SK-N-SH (cell line): ENCODE data around the gene PPP1R3G. TPM values are rescaled to one million over a fixed set of nuclear protein-coding genes. Genes with fewer than 3 reads are reported as not detected.

Source experiments
- CTCF ChIA-PET: fragments of 300-600, 350-600 bp; formaldehyde crosslinking; extraction: SDS; loops from one replicate; lab custom pipeline; 2021; lab: Yijun Ruan, JAX
- POLR2A ChIA-PET: fragments of 350-600 bp; sonication (Branson Sonifier 250); formaldehyde crosslinking; extraction: SDS; loops from one replicate; lab custom pipeline; 2020; ENCODE audit warnings: antibody characterized with exemption, inconsistent platforms; lab: Yijun Ruan, JAX
- DNase-seq: peaks from one replicate; pipeline ENCODE4 v3.0.0; 2012
- H2AFZ ChIP-seq: fragments of 200-600 bp; sonication (generic); 2 replicates; pipeline ENCODE4 v1.8.1; 2016; ENCODE audit warnings: antibody characterized with exemption, mild to moderate bottlenecking, low read depth
- H3F3A ChIP-seq: fragments of 200-600 bp; sonication (generic); replicated peaks from 2 replicates; pipeline ENCODE3; 2016; ENCODE audit warnings: antibody characterized with exemption, mild to moderate bottlenecking; ENCODE audit not compliant: insufficient read depth
- H3K27ac ChIP-seq, 2 experiments: fragments of 200-500 bp in 1 of 2; fragments of 200-600 bp in 1 of 2; sonication (Bioruptor generic) in 1 of 2; sonication (generic), shearing (Covaris generic) in 1 of 2; 2 replicates each; pipeline versions ENCODE4 v1.5.1 to v1.6.1; 2014 to 2016; ENCODE audit warnings: low read depth in 2 of 2, inconsistent platforms in 1 of 2, low read length in 1 of 2, mild to moderate bottlenecking in 1 of 2, mixed read lengths in 1 of 2
- H3K27me3 ChIP-seq: fragments of 200-600 bp; sonication (generic), shearing (Covaris generic); 2 replicates; pipeline ENCODE4 v1.6.1; 2016; ENCODE audit warnings: mixed run types; ENCODE audit not compliant: insufficient read depth
- H3K36me3 ChIP-seq, 2 experiments: fragments of 200-500 bp in 1 of 2; fragments of 200-600 bp in 1 of 2; sonication (Bioruptor generic) in 1 of 2; sonication (generic) in 1 of 2; replicated peaks in 1 of 2; 2 replicates each; pipeline versions ENCODE3 to v1.5.1; 2014 to 2016; ENCODE audit warnings: low read length in 1 of 2, mild to moderate bottlenecking in 1 of 2; ENCODE audit not compliant: insufficient read depth in 2 of 2, control insufficient read depth in 1 of 2
- H3K4me1 ChIP-seq, 2 experiments: fragments of 200-500 bp in 1 of 2; fragments of 200-600 bp in 1 of 2; sonication (Bioruptor generic) in 1 of 2; sonication (generic), shearing (Covaris generic) in 1 of 2; 2 replicates each; pipeline versions ENCODE4 v1.5.1 to v1.6.1; 2014 to 2016; ENCODE audit warnings: low read depth in 1 of 2, low read length in 1 of 2, mixed run types in 1 of 2; ENCODE audit not compliant: insufficient read depth in 2 of 2, control insufficient read depth in 1 of 2
- H3K4me2 ChIP-seq: fragments of 200-600 bp; sonication (generic), shearing (Covaris generic); 2 replicates; pipeline ENCODE4 v1.6.1; 2017; ENCODE audit warnings: mixed run types
- H3K4me3 ChIP-seq, 2 experiments: fragments of 200-500 bp in 1 of 2; fragments of 200-600 bp in 1 of 2; sonication (Bioruptor generic) in 1 of 2; sonication (generic), shearing (Covaris generic) in 1 of 2; 2 replicates each; pipeline versions ENCODE4 v1.5.1 to v1.8.1; 2014 to 2016; ENCODE audit warnings: low read depth in 2 of 2, inconsistent platforms in 1 of 2, low read length in 1 of 2, mild to moderate bottlenecking in 1 of 2, mixed read lengths in 1 of 2, moderate library complexity in 1 of 2
- H3K79me2 ChIP-seq: fragments of 200-600 bp; sonication (generic); 2 replicates; pipeline ENCODE4 v1.8.1; 2017; ENCODE audit warnings: mild to moderate bottlenecking; ENCODE audit not compliant: insufficient read depth
- H3K9ac ChIP-seq: fragments of 200-600 bp; sonication (generic); 2 replicates; pipeline ENCODE4 v1.6.1; 2017; ENCODE audit warnings: mixed run types
- H3K9me2 ChIP-seq: fragments of 200-600 bp; sonication (generic); 2 replicates; pipeline ENCODE4 v1.6.1; 2017; ENCODE audit warnings: mixed run types
- H3K9me3 ChIP-seq: fragments of 200-600 bp; sonication (generic); 2 replicates; pipeline ENCODE4 v1.6.1; 2017; ENCODE audit warnings: mixed run types, mild to moderate bottlenecking, moderate library complexity
- H4K20me1 ChIP-seq: fragments of 200-600 bp; sonication (generic); 2 replicates; pipeline ENCODE4 v1.6.1; 2017; ENCODE audit warnings: mild to moderate bottlenecking, mixed run types; ENCODE audit not compliant: insufficient read depth
- CTCF ChIP-seq: fragments of 200-600 bp; sonication (generic); IDR thresholded peaks from 2 replicates; pipeline ENCODE4 v1.6.1; 2017; ENCODE audit warnings: antibody characterized with exemption, mild to moderate bottlenecking, moderate library complexity
- EZH2phosphoT487 ChIP-seq: fragments of 200-600 bp; sonication (generic); IDR thresholded peaks from 2 replicates; pipeline ENCODE4 v1.6.1; 2017; ENCODE audit warnings: low read depth, mixed run types, mild to moderate bottlenecking, antibody characterized with exemption, moderate library complexity, borderline replicate concordance
- FOSL2 ChIP-seq: IDR thresholded peaks from 2 replicates; pipeline ENCODE4 v1.4.0; 2012; ENCODE audit warnings: low read depth, mild to moderate bottlenecking, moderate library complexity, borderline replicate concordance
- NFIC ChIP-seq: IDR thresholded peaks from 2 replicates; pipeline ENCODE4 v1.4.0; 2012; ENCODE audit warnings: borderline replicate concordance
- POLR2AphosphoS5 ChIP-seq: IDR thresholded peaks from 2 replicates; pipeline ENCODE4 v1.6.1; 2012; ENCODE audit warnings: low read depth, low read length
- WGBS: methylation state at CpG from one replicate; pipeline ENCODE4 v1.1.6; 2017; ENCODE audit warnings: low lambda C conversion rate; 5-methylcytosine and 5-hydroxymethylcytosine counted together
- polyA plus RNA-seq, 3 experiments: library from polyadenylated mRNA; depleted of rRNA; stranded (reverse); fragments of >200 nt; gene quantifications; 2 replicates each; pipeline ENCODE4 v1.2.3, GENCODE V29; 2012
- TF ChIP-seq, protein P1 (sequence below): IDR thresholded peaks from 2 replicates; pipeline ENCODE4 v1.4.0; 2012; ENCODE audit warnings: low read depth
- TF ChIP-seq, protein P2 (sequence below): IDR thresholded peaks from 2 replicates; pipeline ENCODE4; 2012

Gene PPP1R3G
- polyA plus RNA-seq, 1 of the 3 experiments (the other 2 are of a cell fraction) = 0.10 TPM

GRCh38 chr6:5081182-5081581 is 4.0 kb upstream of the PPP1R3G start:
- TF ChIP-seq NFIC (no peak), CTCF (no peak)
- H2AFZ ChIP-seq = no peak overlapping the region
- H3K27ac ChIP-seq = no peak overlapping the region
- no peaks in the 10 kb centered on the region for H3F3A ChIP-seq
- H3K27me3 ChIP-seq = no peaks in the 10 kb centered on the region
- 75% methylated on average over 1 of the region's 3 CpGs for WGBS
- DNase-seq = no peak
- no peaks in the 10 kb centered on the region for H3K79me2 ChIP-seq
- no peaks in the 10 kb centered on the region for H4K20me1 ChIP-seq
- H3K9me3 ChIP-seq = no peaks in the 10 kb centered on the region
- no peaks in the 10 kb centered on the region for H3K36me3 ChIP-seq
- no peaks in the 10 kb centered on the region for H3K9me2 ChIP-seq
- no peak overlapping the region for H3K4me3 ChIP-seq
- ChIA-PET POLR2A (no interaction called here), CTCF (no interaction called here)
- peaks cover 0 to 8% of the 10 kb centered on the region in 2 experiments; a peak in 1 of 4 replicates for H3K4me1 ChIP-seq
- H3K9ac ChIP-seq = no peak overlapping the region
- no peak overlapping the region for H3K4me2 ChIP-seq

DNA sequence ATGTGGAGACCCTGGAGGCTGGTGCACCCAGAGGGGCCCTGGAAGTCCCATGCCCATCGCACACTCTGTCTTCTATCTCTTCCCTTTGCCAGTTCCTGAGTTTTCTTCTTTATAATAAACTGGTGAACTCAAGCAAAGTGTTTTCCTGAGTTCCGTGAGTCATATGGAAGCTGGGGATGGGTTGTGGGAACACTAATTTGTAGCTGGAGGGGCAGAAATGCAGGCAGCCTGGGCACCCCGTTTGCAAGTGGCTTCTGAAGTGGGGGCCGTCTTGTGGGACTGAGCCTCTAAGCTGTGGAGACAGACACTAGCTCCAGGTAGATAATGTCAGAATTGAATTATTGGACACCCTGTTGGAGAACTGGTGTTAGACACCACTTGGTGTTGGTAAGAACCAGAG is 3.2 kb upstream of the PPP1R3G start:
- Histone ChIP-seq H3K4me1 (peaks cover 0 to 8% of the 10 kb centered on the region in 2 experiments; a peak in 1 of 4 replicates), H3K9ac (no peak overlapping the region), H3K79me2 (no peaks in the 10 kb centered on the region), H3K27ac (no peak overlapping the region; a peak in 1 of 4 replicates), H3K27me3 (no peaks in the 10 kb centered on the region), H3K9me3 (no peaks in the 10 kb centered on the region), H3K36me3 (no peaks in the 10 kb centered on the region), H3K9me2 (no peaks in the 10 kb centered on the region), H3F3A (no peaks in the 10 kb centered on the region), H4K20me1 (no peaks in the 10 kb centered on the region), H3K4me2 (no peak overlapping the region), H3K4me3 (no peak overlapping the region), H2AFZ (no peak overlapping the region)
- CTCF ChIA-PET = interaction anchor here (1.0 kb wide), 1 partner anchor 10 kb away, joined by 3 read pairs; no protein-coding TSS in a partner anchor
- TF ChIP-seq EZH2phosphoT487 = no peak
- TF ChIP-seq, protein P1, sequence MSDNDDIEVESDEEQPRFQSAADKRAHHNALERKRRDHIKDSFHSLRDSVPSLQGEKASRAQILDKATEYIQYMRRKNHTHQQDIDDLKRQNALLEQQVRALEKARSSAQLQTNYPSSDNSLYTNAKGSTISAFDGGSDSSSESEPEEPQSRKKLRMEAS = no peak
- TF ChIP-seq POLR2AphosphoS5 = no peak
- POLR2A ChIA-PET = no interaction called here
- 63% methylated on average over 4 of the region's 4 CpGs for WGBS
- no peak for DNase-seq

DNA sequence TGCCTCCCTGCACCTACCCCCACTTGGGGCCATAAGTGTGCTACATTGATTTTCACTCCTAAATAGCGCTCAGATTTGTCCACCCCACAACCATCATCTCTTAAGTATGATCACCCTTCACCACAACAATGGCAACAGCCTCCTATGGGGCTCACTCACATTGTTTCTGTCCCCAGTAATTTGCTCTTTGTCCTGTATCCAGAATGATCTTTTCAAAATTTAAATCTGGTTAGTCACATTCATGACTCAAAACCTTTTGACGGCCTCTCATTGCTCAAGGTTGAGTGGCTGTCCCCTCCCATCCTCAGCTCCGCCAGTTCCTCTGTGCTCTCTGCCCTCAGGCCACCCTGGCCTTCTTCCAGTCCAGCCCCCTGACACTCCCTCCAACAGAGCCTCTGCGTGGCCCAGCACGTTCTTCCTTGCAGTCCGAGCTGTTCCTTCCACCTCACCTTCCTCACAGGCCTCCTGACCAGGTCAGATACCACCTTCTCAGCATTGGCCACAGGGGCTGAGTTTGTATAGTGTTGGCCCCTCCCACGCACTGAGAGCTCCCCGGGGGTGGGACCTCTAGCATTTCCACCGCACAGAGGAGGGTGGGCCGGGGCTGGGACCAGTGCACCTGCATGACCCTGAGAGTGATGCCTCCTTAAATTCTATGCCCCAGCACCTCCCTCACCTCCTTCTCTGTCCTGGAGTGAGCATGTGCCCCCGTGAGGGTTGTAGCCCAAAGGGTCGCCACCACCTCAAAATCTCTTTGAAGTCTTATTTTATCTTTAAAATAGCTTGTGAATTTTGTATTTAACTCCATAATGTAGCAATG is 2.4 kb upstream of the PPP1R3G start:
- WGBS = 65% methylated on average over 10 of the region's 12 CpGs
- ChIA-PET POLR2A (no interaction called here), CTCF (interaction anchor here (1.0 to 1.4 kb wide), 3 partner anchors 9 to 388 kb away, joined by 3 read pairs; no protein-coding TSS in a partner anchor)
- Histone ChIP-seq H3K4me2 (no peak overlapping the region), H3K9me3 (no peaks in the 10 kb centered on the region), H3K9me2 (no peaks in the 10 kb centered on the region), H3K27me3 (no peaks in the 10 kb centered on the region), H3K36me3 (no peaks in the 10 kb centered on the region), H3F3A (no peaks in the 10 kb centered on the region), H2AFZ (no peak overlapping the region), H3K4me3 (no peak overlapping the region), H3K9ac (no peak overlapping the region), H4K20me1 (no peaks in the 10 kb centered on the region), H3K4me1 (peaks cover 0 to 8% of the 10 kb centered on the region in 2 experiments; a peak in 1 of 4 replicates), H3K79me2 (no peaks in the 10 kb centered on the region), H3K27ac (peak overlapping the region in 1 of 2 experiments; percentile 35; a peak in 1 of 4 replicates)
- peak; percentile 29 for DNase-seq
- TF ChIP-seq, protein P2, sequence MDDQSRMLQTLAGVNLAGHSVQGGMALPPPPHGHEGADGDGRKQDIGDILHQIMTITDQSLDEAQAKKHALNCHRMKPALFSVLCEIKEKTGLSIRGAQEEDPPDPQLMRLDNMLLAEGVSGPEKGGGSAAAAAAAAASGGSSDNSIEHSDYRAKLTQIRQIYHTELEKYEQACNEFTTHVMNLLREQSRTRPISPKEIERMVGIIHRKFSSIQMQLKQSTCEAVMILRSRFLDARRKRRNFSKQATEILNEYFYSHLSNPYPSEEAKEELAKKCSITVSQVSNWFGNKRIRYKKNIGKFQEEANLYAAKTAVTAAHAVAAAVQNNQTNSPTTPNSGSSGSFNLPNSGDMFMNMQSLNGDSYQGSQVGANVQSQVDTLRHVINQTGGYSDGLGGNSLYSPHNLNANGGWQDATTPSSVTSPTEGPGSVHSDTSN = peak; percentile 30; the same call in 1 of the 2 replicates
- TF ChIP-seq POLR2AphosphoS5 = no peak
- TF ChIP-seq NFIC = no peak
- peak; percentile 30; the same call in 1 of the 2 replicates for TF ChIP-seq FOSL2
